NCI-H2227 treated with DMSO at 0.1 percent for 48 hours (cell line): ENCODE data around the gene OR5L2.
"Not testable (repeated sequence)": the region's sequence is repeated elsewhere in the genome, so short reads cannot be mapped to it uniquely, and the experiment has no call there.

Source experiments
- DNase-seq: peaks from one replicate; lab custom pipeline; 2025; lab: John Stamatoyannopoulos, UW

OR5L2 gene

DNA sequence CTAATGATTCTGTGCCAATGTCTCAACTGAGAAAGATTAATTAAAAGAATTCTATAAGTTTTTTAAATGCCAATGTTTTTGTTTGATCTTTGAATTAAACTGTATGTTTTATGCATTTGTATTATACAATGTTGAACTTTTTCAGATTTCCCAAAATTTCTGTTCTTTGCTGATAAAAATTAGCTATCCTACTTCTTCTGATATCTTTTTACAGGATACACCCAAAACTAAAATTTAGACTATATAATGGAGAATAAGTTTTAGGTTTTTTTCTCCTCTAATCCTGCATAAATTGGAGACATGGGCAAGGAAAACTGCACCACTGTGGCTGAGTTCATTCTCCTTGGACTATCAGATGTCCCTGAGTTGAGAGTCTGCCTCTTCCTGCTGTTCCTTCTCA is at the start of gene OR5L2:
TSS of gene OR5L2 (plus strand) at position 301 of the 400 bp plus-strand sequence. CDS start at position 301, 0 bp downstream.
- DNase-seq, result no peak

DNA sequence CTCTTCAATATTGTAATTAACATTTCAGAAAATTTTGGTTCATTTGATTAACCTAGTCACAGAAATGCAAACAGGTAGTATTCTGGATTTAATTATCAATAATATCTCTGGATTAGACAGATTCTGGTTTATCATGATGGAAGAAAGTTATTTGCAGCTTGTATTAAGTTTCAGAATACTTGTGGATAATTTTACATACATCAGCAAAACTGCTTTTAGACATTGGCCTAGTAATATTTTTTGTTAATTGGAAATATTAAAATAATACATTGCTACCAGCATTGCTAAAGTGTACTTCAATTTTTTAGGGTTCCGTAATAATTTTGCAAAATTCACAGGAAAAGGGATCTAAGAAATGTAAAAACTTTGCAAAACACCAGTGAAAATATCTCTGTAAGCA is 35.4 kb upstream of the OR5L2 start:
- DNase-seq, result no peak

- DNase-seq, result no peak
These were observed 33.7 kb upstream of the OR5L2 start for GRCh38 chr11:55793321-55793720.

GRCh38 chr11:55795256-55795655 is 31.8 kb upstream of the OR5L2 start, which contains the start of gene OR5D14:
OR5D14 (plus strand) TSS chr11:55795556; CDS start chr11:55795556, 0 bp downstream.
- DNase-seq, result no peak

- DNase-seq, result no peak
These were observed 20.8 kb upstream of the OR5L2 start for GRCh38 chr11:55806248-55806647.

DNA sequence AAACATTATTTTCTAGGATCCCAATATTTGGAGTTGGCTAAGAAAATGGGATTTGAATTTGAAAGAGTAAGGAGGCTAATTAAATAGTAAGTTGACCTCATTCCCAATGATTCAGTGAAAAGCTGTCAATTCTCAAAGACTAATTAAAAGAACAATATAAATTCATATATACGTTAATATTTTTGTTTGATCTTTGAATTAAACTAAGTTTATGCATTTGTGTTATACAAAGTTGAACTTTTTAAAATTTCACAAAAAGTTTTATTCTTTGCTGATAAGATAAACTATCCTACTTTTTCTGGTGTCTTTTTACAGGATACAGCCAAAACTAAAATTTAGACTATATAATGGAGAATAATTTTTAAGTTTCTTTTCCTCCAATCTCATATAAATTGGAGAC is 16.0 kb upstream of the OR5L2 start, which contains the start of gene OR5L1:
TSS of gene OR5L1 (plus strand) at position 301 of the 400 bp plus-strand sequence. CDS start 100 bp downstream, outside the sequence.
- DNase-seq, result no peak

- DNase-seq, result no peak
These were observed 7.7 kb upstream of the OR5L2 start, which contains the start of gene OR5D18 for GRCh38 chr11:55819330-55819729. OR5D18 (plus strand) TSS chr11:55819630; CDS start chr11:55819630, 0 bp downstream.

DNA sequence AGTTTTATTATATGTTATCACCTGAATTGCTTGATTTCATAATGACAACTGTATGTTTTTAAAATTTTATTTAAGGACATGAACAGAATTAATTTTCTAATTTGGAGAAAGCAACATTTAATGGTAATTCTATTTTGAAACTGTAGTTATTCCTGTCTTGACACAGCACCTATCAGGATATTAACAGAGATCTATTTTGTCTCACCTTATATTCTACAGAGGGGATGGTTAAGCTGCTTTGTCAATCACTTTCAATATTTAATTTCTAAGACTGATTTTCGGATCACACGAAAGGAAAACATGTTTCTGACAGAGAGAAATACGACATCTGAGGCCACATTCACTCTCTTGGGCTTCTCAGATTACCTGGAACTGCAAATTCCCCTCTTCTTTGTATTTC is 11.4 kb downstream of the OR5L2 start, which contains the start of gene OR5D16:
TSS of gene OR5D16 (plus strand) at position 301 of the 400 bp plus-strand sequence. CDS start at position 301, 0 bp downstream.
- no peak for DNase-seq

- no peak for DNase-seq
These were observed 20.4 kb downstream of the OR5L2 start for GRCh38 chr11:55847453-55847852.

GRCh38 chr11:55849037-55849436 is 22.0 kb downstream of the OR5L2 start:
- no peak for DNase-seq

- no peak for DNase-seq
These were observed 25.1 kb downstream of the OR5L2 start for GRCh38 chr11:55852141-55852540.

DNA sequence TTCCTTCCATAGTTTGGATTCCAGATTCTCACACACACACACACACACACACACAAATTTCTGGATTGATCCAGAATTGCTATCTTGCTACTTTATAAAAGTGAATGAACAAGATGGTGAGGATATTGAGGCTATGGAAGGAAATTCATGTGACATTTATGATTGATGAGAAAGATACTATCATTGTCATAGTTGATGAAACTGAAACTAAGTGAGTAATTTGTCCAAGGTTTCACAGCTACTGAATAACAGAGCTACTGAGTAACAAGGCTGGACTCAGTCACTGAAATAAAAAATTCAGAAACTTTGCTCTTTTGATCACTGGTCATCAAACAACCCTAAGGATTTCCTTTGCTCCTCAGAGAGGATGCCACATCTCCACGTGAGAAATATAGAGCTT is 27.7 kb downstream of the OR5L2 start:
- DNase-seq, result no peak

DNA sequence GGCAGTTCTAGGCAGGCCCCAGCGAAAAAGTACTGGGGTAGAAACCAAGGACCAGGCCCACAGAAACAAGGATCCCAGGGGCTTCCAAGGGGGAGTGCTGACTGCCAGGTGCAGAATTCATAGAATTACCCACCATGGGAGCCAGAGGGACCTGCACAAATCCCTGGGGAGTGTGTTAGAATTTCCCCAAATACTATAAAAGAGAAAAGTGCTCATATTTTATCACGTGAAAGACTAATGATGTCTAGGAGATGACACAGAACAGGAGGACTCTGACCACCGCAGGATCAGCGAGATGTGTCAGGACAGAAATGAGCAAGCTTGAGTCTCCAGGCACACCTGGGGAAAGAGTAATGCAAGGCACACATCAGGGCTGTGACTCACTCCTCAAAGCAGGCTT is 40.3 kb downstream of the OR5L2 start:
- DNase-seq, result not testable (repeated sequence)

GRCh38 chr11:55872731-55873130 is 45.7 kb downstream of the OR5L2 start:
- DNase-seq, result not testable (repeated sequence)

DNA sequence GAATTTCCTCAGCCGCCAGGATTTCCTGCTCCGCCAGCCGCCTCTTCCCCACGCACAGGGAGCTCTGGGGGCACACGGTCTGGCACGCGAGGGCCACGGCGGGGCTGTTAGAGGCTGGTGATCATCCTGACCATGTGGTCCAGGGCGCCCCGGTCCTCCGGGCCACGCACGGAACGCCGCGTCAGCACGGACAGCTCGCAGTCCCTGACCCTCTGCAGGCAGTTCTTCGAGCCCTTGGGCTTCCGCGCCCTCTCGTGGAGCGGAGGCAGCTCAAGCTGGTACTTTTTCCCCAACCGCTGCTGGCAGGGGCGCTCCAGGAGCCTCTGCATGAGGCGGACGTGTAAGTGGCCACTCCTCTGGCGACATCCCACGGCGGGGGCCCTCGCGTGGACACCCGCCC is 46.1 kb downstream of the OR5L2 start:
- DNase-seq, result peak; percentile 12
